Jurkat, Clone E6-1 (cell line): ENCODE measurements around the gene N4BP2L1.

Source experiments
- DNase-seq: peaks from one replicate; pipeline ENCODE4 v3.0.0-alpha.2; 2011; ENCODE audit warnings: low read depth, low spot score
- H3K4me3 ChIP-seq: 2 replicates; pipeline ENCODE4 v1.5.1; 2011; ENCODE audit warnings: mild to moderate bottlenecking, low read length, control low read depth, moderate library complexity

The N4BP2L1 gene

DNA sequence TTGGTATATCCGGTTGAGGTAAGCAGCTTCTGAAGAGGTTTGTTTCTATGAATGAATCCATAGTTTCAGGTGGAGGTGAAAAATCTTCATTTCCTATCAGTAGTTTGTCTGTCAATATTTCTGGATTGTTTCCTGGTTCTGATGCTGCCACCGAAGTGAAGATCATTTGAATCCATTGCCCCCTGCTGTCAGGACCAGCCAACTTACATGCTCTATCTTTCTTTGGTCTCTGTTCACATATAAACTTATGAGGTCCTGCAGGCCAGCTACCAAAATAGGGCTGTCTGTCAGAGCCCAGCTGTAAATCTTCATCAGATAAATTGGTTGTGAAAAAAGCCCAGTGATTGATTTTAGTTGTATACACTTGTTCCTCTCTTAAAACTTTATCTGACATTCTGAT, 15.2 kb upstream of the N4BP2L1 start:
- DNase-seq, result no peak
- no peak overlapping the region for H3K4me3 ChIP-seq

DNA sequence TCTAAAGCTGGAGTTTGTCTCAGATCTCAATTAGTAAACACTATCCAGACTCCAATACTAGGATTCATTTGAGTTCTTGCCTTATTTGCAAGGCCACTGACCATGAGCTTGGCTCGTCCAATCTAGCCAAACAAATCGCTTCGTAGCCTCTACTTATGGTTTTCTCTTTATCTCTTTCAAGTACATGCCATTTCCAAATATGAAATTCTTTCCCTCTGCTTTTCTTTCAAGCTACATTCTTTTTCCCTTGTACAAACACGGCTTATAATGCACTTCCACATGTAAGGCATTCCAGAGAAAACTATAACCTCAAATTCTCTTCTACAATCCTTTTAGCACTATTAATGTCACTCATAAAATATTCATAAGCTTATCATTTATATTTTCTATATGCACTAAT, 10.9 kb upstream of the N4BP2L1 start:
- no peak overlapping the region for H3K4me3 ChIP-seq
- DNase-seq, result no peak

DNA sequence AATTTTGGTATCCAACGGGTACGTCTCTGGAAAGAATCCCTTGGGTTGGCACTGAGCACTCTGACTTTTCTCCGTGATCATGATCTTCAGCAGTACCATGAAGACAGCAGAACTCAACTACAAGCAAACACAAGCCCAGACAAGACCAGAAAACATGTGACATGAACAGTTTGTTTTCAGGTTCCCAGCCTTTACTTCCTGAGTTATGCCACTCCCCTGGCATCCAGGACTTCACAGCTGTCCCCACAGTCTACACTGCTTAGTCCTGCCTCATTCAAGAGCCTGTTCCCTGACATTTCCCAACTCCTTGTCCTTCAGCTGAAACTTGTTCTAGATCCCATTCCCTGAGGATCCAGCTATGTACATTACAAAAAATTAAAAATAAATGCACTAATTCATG, 4.9 kb upstream of the N4BP2L1 start:
- H3K4me3 ChIP-seq, result no peak overlapping the region
- DNase-seq, result no peak

DNA sequence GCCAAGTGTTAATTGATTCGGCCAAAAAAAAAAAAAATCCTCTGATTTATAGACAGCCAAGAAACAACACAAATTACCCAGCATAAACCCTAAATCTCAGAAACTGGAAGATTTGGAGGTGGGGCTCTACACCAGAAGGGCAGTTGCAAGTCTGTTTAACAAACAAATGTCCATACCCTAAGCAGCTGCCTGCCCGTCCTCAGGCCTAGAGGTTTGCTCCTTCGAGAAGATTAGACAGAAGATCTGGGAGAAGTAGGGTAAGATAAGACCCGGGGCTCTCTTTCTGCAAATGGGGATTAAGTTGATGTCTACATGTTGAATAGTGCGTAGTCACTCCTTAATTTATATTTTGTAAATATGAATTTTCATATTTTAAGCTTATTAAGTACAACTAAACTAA, 3.4 kb upstream of the N4BP2L1 start:
- DNase-seq, result no peak

DNA sequence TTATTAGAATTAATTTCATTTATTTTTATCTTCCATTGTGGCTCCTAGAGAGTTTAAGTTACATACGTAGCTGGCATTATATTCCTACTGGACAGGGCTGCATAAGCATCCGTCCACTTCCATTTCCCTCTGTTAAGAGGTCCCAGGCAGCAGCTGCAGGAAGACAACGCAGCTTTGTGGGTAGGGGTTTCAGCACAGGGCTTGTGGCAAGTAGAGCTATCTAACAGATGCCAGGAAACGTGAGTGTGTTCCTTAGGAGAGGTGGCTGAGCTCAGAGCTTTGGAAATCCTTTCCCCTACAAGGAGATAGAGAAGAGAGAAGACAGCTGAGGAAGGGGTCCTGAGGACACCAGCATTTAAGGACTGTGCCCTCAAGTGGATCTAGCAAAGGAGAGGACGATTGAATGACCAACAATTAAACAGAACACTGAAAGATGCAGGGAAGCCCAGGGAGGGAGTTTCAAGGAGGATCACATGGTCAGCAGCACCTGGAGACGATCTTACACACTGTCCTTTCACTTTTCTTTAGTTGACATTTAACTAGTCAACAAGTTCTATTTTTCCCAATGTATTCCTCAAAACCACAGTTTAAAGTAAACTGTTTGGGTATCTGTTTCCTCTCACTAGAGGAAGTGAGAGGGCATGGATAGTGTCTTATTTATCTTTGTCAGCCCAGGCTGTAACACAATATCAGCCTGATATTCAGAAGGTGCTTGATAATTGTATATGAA, 2.3 kb upstream of the N4BP2L1 start:
- H3K4me3 ChIP-seq, result no peak overlapping the region
- peak; percentile 21 for DNase-seq

More for the DNA sequence above, 3.4 kb upstream of the N4BP2L1 start:
- no peak overlapping the region for H3K4me3 ChIP-seq

DNA sequence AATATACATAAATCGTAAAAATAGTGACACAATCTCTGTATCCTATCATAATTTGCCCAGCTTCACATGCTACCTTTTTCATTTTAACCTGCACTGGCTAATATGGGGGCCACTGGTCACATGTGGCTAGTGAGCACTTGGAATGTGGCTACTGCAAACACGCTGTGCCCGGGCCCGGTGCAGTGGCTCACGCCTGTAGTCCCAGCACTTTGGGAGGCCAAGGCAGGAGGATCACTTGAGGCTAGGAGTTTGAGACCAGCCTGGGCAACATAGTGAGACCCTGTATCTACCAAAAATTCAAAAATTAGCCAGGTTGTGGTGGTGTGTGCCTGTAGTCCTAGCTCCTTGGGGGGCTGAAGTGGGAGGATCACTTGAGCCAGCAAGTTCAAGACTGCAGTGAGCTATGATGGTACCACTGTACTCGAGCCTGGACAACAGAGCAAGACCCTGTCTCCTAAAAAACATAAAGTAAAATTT, 1.5 kb upstream of the N4BP2L1 start:
- no peak for DNase-seq
- no peak overlapping the region for H3K4me3 ChIP-seq

DNA sequence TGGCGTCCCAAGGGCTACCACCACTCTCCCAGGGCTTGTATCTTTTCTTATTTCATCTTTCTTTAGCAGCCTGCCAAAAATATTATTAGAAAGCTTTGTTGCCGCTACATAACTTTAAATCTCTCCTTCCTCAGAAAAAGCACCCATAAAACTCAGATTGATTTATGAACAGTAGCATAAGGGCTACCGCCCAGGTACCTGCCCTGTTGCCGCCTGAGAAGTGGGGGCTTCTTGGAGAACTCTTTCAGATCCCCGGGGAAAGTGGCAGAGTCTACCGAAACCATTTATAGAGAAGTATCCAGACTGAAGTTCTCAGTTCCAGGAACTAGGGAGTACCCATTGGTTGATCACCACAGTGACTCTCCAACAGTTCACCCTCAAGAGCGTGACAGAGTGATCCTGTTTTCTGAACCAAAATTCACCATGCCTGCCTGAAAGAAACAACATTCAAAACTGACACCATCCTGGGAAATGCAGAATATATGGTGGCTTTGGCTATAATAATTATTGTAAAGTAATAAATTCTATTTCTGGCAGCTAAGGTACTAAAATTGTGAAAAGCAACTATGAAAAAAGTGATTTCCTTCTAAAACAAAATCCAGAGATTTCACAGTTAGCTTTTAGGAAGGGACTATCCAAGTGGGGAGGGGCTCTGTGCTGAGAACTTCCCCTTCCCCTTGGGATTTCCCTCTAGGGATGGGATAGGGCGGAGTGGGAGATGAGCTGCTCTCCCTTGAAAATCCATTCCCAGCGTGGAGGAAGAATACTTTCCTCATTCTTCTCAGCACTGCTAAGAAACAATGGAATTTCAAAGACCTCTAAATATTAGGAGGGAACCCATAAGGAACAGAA, 877 bp upstream of the N4BP2L1 start:
- DNase-seq, result no peak
- peak overlapping the region; percentile 66 for H3K4me3 ChIP-seq

DNA sequence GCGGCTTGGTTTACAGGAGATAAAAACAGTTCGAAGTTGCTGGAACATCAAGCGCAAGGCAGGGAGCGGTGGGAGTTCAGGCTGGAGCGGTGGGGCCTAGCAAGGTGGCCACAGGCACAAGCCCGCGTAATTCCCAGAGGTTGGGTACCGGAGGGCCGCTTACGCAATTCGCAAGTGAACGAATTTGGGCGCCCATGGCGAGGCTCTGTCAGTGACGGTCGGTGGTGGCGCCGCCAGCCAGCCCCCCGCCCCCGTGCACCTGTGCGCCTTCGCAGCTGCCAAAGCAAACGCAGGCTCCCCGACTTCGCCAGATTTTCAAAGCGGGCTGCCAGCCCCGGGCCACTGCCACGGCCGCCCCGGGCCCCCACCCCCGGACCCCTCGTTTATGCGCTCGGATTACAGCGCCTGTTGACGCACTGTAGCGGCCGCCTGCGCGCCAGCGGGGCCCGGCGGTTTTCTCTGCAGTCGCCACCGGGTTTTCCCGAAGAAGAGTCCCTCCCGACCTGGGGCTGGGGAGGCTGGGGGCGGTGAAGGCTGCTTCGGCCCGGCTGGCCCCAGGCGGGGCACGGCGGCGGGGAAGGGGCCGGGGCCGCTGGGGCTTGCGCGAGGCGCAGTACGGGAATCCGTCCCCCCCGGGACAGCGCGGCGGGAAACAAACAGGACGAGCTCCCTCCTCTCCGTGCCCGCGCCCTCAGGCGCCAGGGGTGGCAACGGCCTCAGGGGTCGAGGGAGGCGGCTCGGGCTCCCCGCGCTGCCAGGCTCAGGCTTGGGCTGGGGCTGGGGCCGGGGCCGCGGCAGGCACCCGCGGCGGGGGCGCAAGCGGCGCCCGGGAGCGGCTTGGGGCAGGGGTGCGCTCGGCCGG, 709 bp downstream of the N4BP2L1 start:
- H3K4me3 ChIP-seq, result peak overlapping the region; percentile 66
- peak; percentile 50 for DNase-seq

DNA sequence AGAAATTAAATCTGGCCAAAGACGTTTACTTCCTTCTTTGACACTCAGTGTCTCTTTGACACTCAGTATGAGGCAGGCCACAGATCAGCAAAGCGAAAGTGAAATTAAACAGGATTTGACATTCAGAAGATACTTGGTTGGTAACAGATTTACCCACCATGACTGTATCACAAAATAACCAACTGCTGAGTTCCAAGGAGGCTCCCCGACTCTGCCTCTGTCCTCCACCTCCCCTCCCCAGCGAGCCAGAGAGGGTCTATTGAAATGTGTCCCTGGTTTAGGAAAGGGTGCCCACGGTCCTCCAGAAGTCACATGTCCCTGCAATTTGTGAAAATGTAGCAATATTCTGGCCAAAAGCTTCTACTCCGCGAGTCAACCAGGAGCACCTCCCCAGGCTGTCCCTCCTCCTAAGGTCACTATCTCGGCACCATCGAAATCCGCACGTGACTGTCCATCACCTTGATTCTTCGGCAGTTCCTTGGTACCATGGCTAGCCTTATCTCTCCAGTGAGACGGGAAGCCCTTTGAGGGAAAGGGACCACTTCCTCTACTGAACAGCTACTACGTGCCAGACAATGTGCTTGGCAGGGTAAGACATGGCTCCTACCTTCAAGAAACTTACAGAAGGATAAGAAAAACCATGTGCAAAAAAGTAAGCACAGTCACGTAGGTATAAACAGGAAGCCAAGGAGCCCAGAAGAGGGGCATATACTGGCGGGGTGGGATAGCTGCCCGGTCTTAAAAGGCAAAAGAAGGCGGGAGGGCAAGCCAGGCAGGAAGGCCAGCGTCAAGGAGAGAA, 1.5 kb downstream of the N4BP2L1 start:
- peak overlapping the region; percentile 66 for H3K4me3 ChIP-seq
- DNase-seq, result peak; percentile 75

DNA sequence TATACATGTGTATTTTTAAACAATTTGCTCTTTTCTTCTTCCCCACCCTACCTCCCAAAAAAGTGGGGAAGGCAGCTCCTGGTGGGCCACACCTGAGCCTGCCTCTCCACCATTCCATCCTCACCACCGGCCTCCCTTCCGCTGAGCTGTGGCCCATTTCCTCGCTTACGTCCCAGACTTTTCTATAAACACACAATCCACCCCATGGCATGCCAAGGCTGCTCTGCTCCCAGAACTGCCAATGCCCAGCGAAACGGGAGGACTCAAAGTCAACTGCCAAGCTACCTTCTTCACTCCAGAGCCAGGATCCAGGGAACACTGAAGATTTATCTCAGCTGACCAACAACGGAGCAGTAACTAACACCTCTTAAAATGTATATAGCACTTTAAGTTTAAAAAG, 2.8 kb downstream of the N4BP2L1 start:
- DNase-seq, result no peak
- no peak overlapping the region for H3K4me3 ChIP-seq

DNA sequence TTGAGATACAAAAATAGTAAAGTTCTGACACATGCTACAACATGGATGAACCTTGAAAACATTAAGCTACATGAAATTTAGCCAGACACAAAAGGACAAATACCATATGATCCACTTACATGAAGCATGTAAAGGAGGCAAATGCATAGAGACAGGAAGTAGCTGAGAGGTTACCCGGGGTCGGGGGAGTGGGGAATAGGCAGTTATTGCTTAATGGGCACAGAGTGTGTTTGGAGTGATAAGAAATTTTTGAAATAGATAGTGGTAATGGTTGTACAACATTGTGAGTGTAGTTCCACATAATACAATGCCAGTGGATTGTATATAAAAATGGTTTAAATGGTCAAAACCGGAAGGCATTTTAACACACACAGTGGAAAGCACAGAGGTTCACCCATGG, 4.3 kb downstream of the N4BP2L1 start:
- H3K4me3 ChIP-seq, result no peak overlapping the region
- DNase-seq, result peak; percentile 41

DNA sequence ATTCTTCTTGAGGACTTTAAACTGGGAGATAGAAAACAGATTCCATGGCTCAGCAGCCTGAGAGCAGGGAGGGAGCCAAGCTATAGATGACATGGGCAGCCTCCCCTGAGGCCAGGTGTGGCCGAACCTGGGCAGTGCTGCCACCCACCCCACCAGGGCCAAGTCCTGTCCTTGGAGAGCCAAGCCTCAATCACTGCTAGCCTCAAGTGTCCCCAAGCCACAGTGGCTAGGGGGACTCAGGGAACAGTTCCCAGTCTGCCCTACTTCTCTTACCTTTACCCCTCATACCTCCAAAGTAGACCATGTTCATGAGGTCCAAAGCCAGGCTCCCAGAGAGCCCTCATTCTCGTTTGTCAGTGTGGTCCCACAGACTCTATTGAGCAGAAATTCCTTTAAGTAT, 8.1 kb downstream of the N4BP2L1 start:
- DNase-seq, result no peak
- H3K4me3 ChIP-seq, result no peak overlapping the region

DNA sequence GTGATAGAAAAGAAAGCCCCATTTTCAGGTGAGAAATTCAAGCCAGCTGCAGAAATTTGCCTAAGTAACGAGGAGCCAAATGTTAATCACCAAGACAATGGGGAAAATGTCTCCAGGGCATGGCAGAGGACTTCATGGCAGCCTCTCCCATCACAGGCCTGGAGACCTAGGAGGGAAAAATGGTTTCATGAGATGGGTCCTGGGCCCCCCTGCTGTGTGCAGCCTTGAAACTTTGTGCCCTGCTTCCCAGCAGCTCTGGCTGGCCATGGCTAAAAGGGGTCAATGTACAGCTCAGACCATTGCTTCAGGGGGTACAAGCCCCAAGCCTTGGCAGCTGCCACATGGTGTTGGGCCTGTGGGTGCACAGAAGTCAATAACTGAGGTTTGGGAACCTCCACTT, 9.9 kb downstream of the N4BP2L1 start:
- no peak overlapping the region for H3K4me3 ChIP-seq
- no peak for DNase-seq

DNA sequence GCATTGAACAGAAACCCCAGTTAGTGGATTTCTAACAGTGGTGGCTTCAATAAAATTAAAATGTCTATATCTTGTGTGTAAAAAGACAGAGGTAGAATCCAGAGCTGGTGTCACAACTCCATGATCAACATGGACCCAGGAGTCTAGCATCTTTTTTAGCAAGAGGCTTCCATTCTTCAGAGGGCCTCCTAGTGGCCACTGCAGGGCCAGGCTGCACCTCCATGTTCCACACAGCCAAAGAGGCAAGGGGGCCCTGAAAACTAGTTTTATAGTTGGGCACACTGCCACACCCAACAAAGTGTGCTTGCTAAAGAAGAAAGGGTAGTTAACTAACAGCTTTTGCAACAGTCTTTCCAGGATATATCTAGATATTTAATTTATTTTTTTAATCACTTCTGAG, 12.9 kb downstream of the N4BP2L1 start:
- no peak for DNase-seq
- H3K4me3 ChIP-seq, result no peak overlapping the region

DNA sequence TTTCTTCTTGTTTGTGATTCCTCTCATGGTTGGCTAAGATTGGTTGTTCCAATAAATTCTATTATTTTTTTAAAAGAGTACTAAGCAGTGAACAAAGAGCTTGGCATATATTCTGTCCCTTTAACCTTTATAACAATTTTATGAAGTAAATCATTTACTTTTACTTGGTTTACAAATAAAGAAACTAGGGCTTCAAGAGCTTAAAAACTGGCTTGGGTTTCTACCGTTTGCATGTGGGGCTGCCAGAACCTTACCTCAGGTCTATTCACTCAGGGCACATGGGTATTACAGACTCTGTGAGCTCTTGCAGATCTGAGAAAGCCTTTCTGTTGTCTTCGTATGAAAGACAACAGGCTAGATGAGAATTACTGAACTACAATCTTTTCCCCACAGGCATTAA, 13.3 kb downstream of the N4BP2L1 start:
- H3K4me3 ChIP-seq, result no peak overlapping the region
- DNase-seq, result no peak

DNA sequence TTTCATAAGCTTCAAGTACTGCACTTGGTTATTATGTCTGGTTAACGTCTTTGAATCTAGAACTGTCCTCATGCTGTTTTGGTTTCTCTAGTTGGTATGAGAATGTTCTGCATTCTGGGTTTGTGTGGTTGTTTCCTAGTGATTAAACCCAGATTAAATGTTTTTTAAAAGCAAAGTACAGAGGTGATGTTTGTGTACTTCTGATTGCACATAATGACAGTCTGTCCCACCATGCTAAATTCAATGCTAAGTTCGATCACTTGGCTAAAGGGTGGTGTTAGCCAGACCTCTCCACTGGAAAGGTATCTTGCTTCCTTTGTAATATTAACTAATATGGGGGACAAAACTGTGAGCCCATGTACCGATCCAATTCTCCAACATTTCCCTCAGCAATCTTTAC, 14.6 kb downstream of the N4BP2L1 start:
- H3K4me3 ChIP-seq, result no peak overlapping the region
- no peak for DNase-seq

DNA sequence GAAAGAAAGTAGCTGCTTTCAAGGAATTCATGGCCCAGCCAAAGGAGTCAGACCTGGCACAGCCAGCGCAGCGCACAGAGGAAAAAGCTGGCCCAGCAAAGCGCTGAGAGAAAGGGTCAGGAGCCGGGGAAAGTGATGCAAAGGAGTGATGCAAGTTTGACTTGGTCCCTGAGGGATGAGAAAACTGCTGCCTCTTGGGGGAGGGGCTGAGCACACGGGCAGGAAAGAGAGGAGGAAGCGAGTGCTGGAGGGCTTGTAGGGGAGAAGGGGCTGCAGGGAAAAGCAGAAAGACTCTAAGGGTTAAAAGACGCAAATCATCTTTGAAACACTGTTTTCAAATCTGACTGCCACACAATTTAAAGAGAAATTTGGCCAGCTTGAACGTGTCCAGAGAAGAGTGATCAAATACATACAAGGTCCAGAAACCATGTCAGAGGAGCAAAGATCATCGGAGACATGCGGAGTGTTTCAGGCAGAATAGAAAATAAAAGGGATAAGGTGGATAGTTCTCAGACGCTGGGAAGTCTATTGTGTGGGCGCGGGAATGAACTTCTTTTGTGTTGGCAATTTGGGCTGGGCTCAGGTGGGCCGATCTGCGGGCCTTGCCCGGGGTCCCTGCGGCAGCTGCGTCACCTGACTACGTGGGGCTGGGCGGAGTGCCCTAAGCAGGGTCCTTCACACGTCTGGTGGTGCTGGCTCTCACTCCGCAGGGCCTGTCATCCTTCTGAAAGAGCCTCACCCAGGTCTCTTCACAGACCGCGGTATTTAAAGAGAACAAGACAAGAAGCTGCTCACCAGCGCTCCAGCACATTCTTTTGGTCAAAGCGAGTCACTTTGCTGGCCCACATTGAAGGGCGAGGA, 18.1 kb downstream of the N4BP2L1 start:
- H3K4me3 ChIP-seq, result no peak overlapping the region
- no peak for DNase-seq

DNA sequence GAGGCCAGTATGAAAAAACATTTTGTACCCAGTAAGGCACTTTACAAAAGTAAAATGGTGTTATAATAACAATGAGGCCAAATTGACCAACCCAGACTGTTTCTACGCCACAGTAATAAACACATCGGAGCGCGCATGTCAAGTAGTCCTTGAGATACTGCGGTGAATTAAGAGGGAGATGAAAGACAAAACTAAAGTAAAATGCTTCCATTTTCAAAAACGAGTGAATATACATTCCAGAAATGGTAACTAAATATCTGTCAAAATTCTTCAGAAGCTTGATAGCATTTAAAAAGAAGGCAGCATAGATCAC, 19.0 kb downstream of the N4BP2L1 start:
- no peak overlapping the region for H3K4me3 ChIP-seq
- DNase-seq, result no peak
